MM.1S (cell line): ENCODE results near the gene SESTD1.

Experiments
- DNase-seq: peaks from one replicate; pipeline ENCODE4 v3.0.0-alpha.2; 2015
- H2AFZ ChIP-seq: fragments of 300-600 bp; sonication (generic); 2 replicates; pipeline ENCODE4 v1.6.0; 2016; ENCODE audit warnings: antibody characterized with exemption, low read length
- H3F3A ChIP-seq: fragments of 300-600 bp; sonication (generic); 2 replicates; pipeline ENCODE4 v1.6.1; 2016; ENCODE audit warnings: mild to moderate bottlenecking, antibody characterized with exemption, low read length, moderate library complexity, mixed read lengths; ENCODE audit not compliant: insufficient read depth
- H3K27ac ChIP-seq: fragments of 300-600 bp; sonication (generic); 2 replicates; pipeline ENCODE4 v1.5.1; 2016; ENCODE audit warnings: mild to moderate bottlenecking, low read length
- H3K27me3 ChIP-seq: fragments of 300-600 bp; sonication (generic); replicated peaks from 2 replicates; pipeline ENCODE4 v1.6.0; 2016; ENCODE audit warnings: low read length; ENCODE audit not compliant: insufficient read depth
- H3K36me3 ChIP-seq: fragments of 300-600 bp; sonication (generic); replicated peaks from 2 replicates; pipeline ENCODE4 v1.6.1; 2016; ENCODE audit warnings: mild to moderate bottlenecking, low read length, mixed read lengths; ENCODE audit not compliant: insufficient read depth
- H3K4me1 ChIP-seq: fragments of 300-600 bp; sonication (generic); 2 replicates; pipeline ENCODE4 v1.6.1; 2016; ENCODE audit warnings: low read length, mixed read lengths
- H3K4me2 ChIP-seq: fragments of 300-600 bp; sonication (generic); 2 replicates; pipeline ENCODE4 v1.6.0; 2016; ENCODE audit warnings: low read depth, low read length
- H3K4me3 ChIP-seq: fragments of 300-600 bp; sonication (generic); 2 replicates; pipeline ENCODE4 v1.5.1; 2016; ENCODE audit warnings: low read length, mixed read lengths
- H3K79me2 ChIP-seq: fragments of 300-600 bp; sonication (generic); 2 replicates; pipeline ENCODE4 v1.6.1; 2016; ENCODE audit warnings: mixed run types, low read length, mixed read lengths
- H3K9ac ChIP-seq: fragments of 300-600 bp; sonication (generic); 2 replicates; pipeline ENCODE4 v1.6.1; 2016; ENCODE audit warnings: low read length, mixed read lengths
- H3K9me2 ChIP-seq: fragments of 300-600 bp; sonication (generic); replicated peaks from 2 replicates; pipeline ENCODE4 v1.6.1; 2016; ENCODE audit warnings: mild to moderate bottlenecking, low read length, mixed read lengths; ENCODE audit not compliant: insufficient read depth
- H3K9me3 ChIP-seq: fragments of 300-600 bp; sonication (generic); replicated peaks from 2 replicates; pipeline ENCODE4 v1.6.1; 2016; ENCODE audit warnings: mild to moderate bottlenecking, low read length, mixed read lengths; ENCODE audit not compliant: insufficient read depth
- H4K20me1 ChIP-seq: fragments of 300-600 bp; sonication (generic); 2 replicates; pipeline ENCODE4 v1.6.1; 2016; ENCODE audit warnings: mild to moderate bottlenecking, low read length, moderate library complexity, mixed read lengths; ENCODE audit not compliant: insufficient read depth
- EZH2 ChIP-seq: fragments of 300-600 bp; sonication (generic); optimal IDR thresholded peaks from 2 replicates; pipeline ENCODE3; 2017; ENCODE audit warnings: low read depth, mild to moderate bottlenecking, antibody characterized with exemption, low read length, mixed read lengths
- EZH2phosphoT487 ChIP-seq: fragments of 300-600 bp; sonication (generic); IDR thresholded peaks from 2 replicates; pipeline ENCODE4 v1.6.1; 2018; ENCODE audit warnings: antibody characterized with exemption, low read length
- TF ChIP-seq, protein P1 (sequence below): fragments of 300-600 bp; sonication (generic); IDR thresholded peaks from 2 replicates; pipeline ENCODE4 v1.5.1; 2016; ENCODE audit warnings: antibody characterized with exemption, low read length, mixed read lengths

Gene SESTD1

GRCh38 chr2:179234658-179235240, 29.9 kb downstream of the SESTD1 start:
- no peak overlapping the region for H3K27ac ChIP-seq
- H3K79me2 ChIP-seq, result peaks cover 12% of the 10 kb centered on the region; the same call in 1 of the 2 replicates

GRCh38 chr2:179233626-179234430, 30.8 kb downstream of the SESTD1 start:
- Histone ChIP-seq H3K4me2 (peak overlapping the region; percentile 19; the same call in 1 of the 2 replicates), H3K79me2 (peaks cover 10% of the 10 kb centered on the region)

More at GRCh38 chr2:179234658-179235240, 29.9 kb downstream of the SESTD1 start:
- no peak for DNase-seq
- Histone ChIP-seq H3K9me2 (no peaks in the 10 kb centered on the region), H3K4me2 (no peak overlapping the region), H3K36me3 (no peaks in the 10 kb centered on the region), H4K20me1 (no peaks in the 10 kb centered on the region), H3K27me3 (no peaks in the 10 kb centered on the region), H3K9me3 (no peaks in the 10 kb centered on the region), H3K4me1 (peaks cover 5% of the 10 kb centered on the region), H2AFZ (no peak overlapping the region), H3K9ac (no peak overlapping the region), H3K4me3 (no peak overlapping the region), H3F3A (peaks cover 4% of the 10 kb centered on the region; the same call in 1 of the 2 replicates)
- no peak for TF ChIP-seq EZH2phosphoT487
- TF ChIP-seq EZH2, result no peak
- TF ChIP-seq, protein P1, sequence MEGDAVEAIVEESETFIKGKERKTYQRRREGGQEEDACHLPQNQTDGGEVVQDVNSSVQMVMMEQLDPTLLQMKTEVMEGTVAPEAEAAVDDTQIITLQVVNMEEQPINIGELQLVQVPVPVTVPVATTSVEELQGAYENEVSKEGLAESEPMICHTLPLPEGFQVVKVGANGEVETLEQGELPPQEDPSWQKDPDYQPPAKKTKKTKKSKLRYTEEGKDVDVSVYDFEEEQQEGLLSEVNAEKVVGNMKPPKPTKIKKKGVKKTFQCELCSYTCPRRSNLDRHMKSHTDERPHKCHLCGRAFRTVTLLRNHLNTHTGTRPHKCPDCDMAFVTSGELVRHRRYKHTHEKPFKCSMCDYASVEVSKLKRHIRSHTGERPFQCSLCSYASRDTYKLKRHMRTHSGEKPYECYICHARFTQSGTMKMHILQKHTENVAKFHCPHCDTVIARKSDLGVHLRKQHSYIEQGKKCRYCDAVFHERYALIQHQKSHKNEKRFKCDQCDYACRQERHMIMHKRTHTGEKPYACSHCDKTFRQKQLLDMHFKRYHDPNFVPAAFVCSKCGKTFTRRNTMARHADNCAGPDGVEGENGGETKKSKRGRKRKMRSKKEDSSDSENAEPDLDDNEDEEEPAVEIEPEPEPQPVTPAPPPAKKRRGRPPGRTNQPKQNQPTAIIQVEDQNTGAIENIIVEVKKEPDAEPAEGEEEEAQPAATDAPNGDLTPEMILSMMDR, result no peak

GRCh38 chr2:179233083-179233490, 31.5 kb downstream of the SESTD1 start:
- no peaks in the 10 kb centered on the region for H3K36me3 ChIP-seq
- H2AFZ ChIP-seq, result no peak overlapping the region
- no peaks in the 10 kb centered on the region for H4K20me1 ChIP-seq
- no peak overlapping the region for H3K27ac ChIP-seq
- H3K79me2 ChIP-seq, result peaks cover 8% of the 10 kb centered on the region
- DNase-seq, result peak; percentile 26
- H3K4me2 ChIP-seq, result peak overlapping the region; percentile 19; the same call in 1 of the 2 replicates
- H3K9ac ChIP-seq, result no peak overlapping the region
- H3K9me2 ChIP-seq, result no peaks in the 10 kb centered on the region
- no peak for TF ChIP-seq EZH2
- no peak for TF ChIP-seq EZH2phosphoT487
- TF ChIP-seq, protein P1, result no peak
- peak overlapping the region; percentile 31; the same call in 1 of the 2 replicates for H3K4me3 ChIP-seq
- no peaks in the 10 kb centered on the region for H3K27me3 ChIP-seq
- peaks cover 4% of the 10 kb centered on the region; the same call in 1 of the 2 replicates for H3F3A ChIP-seq
- no peaks in the 10 kb centered on the region for H3K4me1 ChIP-seq
- H3K9me3 ChIP-seq, result no peaks in the 10 kb centered on the region

More at GRCh38 chr2:179233626-179234430, 30.8 kb downstream of the SESTD1 start:
- DNase-seq, result no peak
- Histone ChIP-seq H3K9me3 (no peaks in the 10 kb centered on the region), H3K27me3 (no peaks in the 10 kb centered on the region), H2AFZ (no peak overlapping the region), H3K4me1 (no peaks in the 10 kb centered on the region), H3K4me3 (no peak overlapping the region), H3F3A (peaks cover 4% of the 10 kb centered on the region; the same call in 1 of the 2 replicates), H4K20me1 (no peaks in the 10 kb centered on the region), H3K27ac (no peak overlapping the region), H3K9ac (no peak overlapping the region), H3K36me3 (no peaks in the 10 kb centered on the region), H3K9me2 (no peaks in the 10 kb centered on the region)
- TF ChIP-seq EZH2, result no peak
- no peak for TF ChIP-seq EZH2phosphoT487
- TF ChIP-seq, protein P1, result no peak
